GM12891 (cell line): ENCODE data around the gene TRAPPC8.

Experiments used
- DNase-seq: peaks from one replicate; pipeline ENCODE4 v3.0.0; 2011; ENCODE audit warnings: low spot score; ENCODE audit not compliant: insufficient read length
- FAIRE-seq: peaks from 2 replicates; lab custom pipeline; 2011; peaks lifted over from hg19 to GRCh38; lab: Jason Lieb, UNC
- PAX5 ChIP-seq: IDR thresholded peaks from 2 replicates; pipeline ENCODE4 v1.6.1; 2011; ENCODE audit warnings: low read length, moderate library complexity, mild to moderate bottlenecking; ENCODE audit not compliant: insufficient read depth, severe bottlenecking
- POLR2A ChIP-seq: IDR thresholded peaks from 2 replicates; pipeline ENCODE4 v1.6.1; 2011; ENCODE audit warnings: low read depth, low read length, control low read depth
- POLR2AphosphoS5 ChIP-seq: IDR thresholded peaks from 2 replicates; pipeline ENCODE4 v1.6.1; 2011; ENCODE audit warnings: low read depth, low read length, control low read depth
- POU2F2 ChIP-seq: IDR thresholded peaks from 2 replicates; pipeline ENCODE4 v1.6.1; 2011; ENCODE audit warnings: low read depth, mild to moderate bottlenecking, control low read depth, low read length, moderate library complexity
- SPI1 ChIP-seq: IDR thresholded peaks from 2 replicates; pipeline ENCODE4 v1.6.1; 2011; ENCODE audit warnings: low read depth, low read length, control low read depth
- TAF1 ChIP-seq: IDR thresholded peaks from 2 replicates; pipeline ENCODE4 v1.6.1; 2011; ENCODE audit warnings: low read depth, low read length, control low read depth

The TRAPPC8 gene

GRCh38 chr18:31798399-31798798 is 144.5 kb downstream of the TRAPPC8 start:
- FAIRE-seq (no peak), DNase-seq (no peak)
- TF ChIP-seq TAF1 (no peak), PAX5 (no peak), POLR2AphosphoS5 (no peak), POU2F2 (no peak), POLR2A (no peak), SPI1 (no peak)

GRCh38 chr18:31795747-31796146 is 147.2 kb downstream of the TRAPPC8 start:
- TF ChIP-seq POLR2A (no peak), PAX5 (no peak), TAF1 (no peak), POLR2AphosphoS5 (no peak), POU2F2 (no peak), SPI1 (no peak)
- DNase-seq (no peak), FAIRE-seq (no peak)

GRCh38 chr18:31793531-31793930 is 149.4 kb downstream of the TRAPPC8 start:
- TF ChIP-seq POLR2A: no peak
- TF ChIP-seq POU2F2: no peak
- no peak for TF ChIP-seq POLR2AphosphoS5
- TF ChIP-seq SPI1: no peak
- TF ChIP-seq PAX5: no peak
- TF ChIP-seq TAF1: no peak
- DNase-seq: no peak
- no peak for FAIRE-seq

GRCh38 chr18:31792580-31792911 is 150.4 kb downstream of the TRAPPC8 start:
- no peak for DNase-seq
- TF ChIP-seq POLR2A (no peak), TAF1 (no peak), POU2F2 (no peak), POLR2AphosphoS5 (no peak), SPI1 (no peak), PAX5 (no peak)
- peak; percentile 60 for FAIRE-seq

- TF ChIP-seq PAX5: no peak
- TF ChIP-seq POU2F2: peak; percentile 73; the same call in 1 of the 2 replicates
- peak; percentile 88 for TF ChIP-seq SPI1
- FAIRE-seq: peak; percentile 98
- peak; percentile 41 for DNase-seq
Observed at GRCh38 chr18:31791817-31792579, 150.9 kb downstream of the TRAPPC8 start.

GRCh38 chr18:31789409-31789808 is 153.5 kb downstream of the TRAPPC8 start:
- no peak for DNase-seq
- TF ChIP-seq PAX5 (no peak), POU2F2 (no peak), SPI1 (no peak), TAF1 (no peak), POLR2A (no peak), POLR2AphosphoS5 (no peak)
- no peak for FAIRE-seq

GRCh38 chr18:31783059-31783458 is 159.9 kb downstream of the TRAPPC8 start:
- no peak for DNase-seq
- no peak for FAIRE-seq
- TF ChIP-seq TAF1 (no peak), SPI1 (no peak), POU2F2 (no peak), PAX5 (no peak), POLR2AphosphoS5 (no peak), POLR2A (no peak)
